GM23248 (cell line): ENCODE measurements around the gene MRPL48.

Source experiments
- EZH2 ChIP-seq: fragments of 200-600 bp; sonication (generic); IDR thresholded peaks from 2 replicates; pipeline ENCODE4 v1.6.1; 2018; ENCODE audit warnings: antibody characterized with exemption, mild to moderate bottlenecking; ENCODE audit not compliant: insufficient read depth, poor library complexity, severe bottlenecking
- EZH2phosphoT487 ChIP-seq: fragments of 200-600 bp; sonication (generic); IDR thresholded peaks from 2 replicates; pipeline ENCODE4 v1.6.1; 2018; ENCODE audit warnings: antibody characterized with exemption, moderate library complexity, mild to moderate bottlenecking, low read depth; ENCODE audit not compliant: insufficient read depth

GRCh38 chr11:73795925-73796632 is 8.4 kb downstream of the MRPL48 start:
- TF ChIP-seq EZH2 = no peak
- TF ChIP-seq EZH2phosphoT487 = no peak
